OCI-LY1 (cell line): ENCODE results near the gene RNGTT.
"Not testable (repeated sequence)": the region's sequence is repeated elsewhere in the genome, so short reads cannot be mapped to it uniquely, and the experiment has no call there.

ENCODE experiments used
- H2AFZ ChIP-seq: fragments of 200-600 bp; sonication (generic), shearing (Covaris generic); 2 replicates; pipeline ENCODE4 v1.6.0; 2014; ENCODE audit warnings: antibody characterized with exemption, mild to moderate bottlenecking, low read length
- H3F3A ChIP-seq: fragments of 200-600 bp; sonication (generic), shearing (Covaris generic); 2 replicates; pipeline ENCODE4 v1.6.0; 2014; ENCODE audit warnings: mild to moderate bottlenecking, antibody characterized with exemption, low read length, moderate library complexity; ENCODE audit not compliant: insufficient read depth
- H3K27ac ChIP-seq: fragments of 200-600 bp; sonication (generic); 2 replicates; pipeline ENCODE4 v1.5.1; 2014; ENCODE audit warnings: low read length, mixed run types, mild to moderate bottlenecking, low read depth; ENCODE audit not compliant: poor library complexity, severe bottlenecking
- H3K27me3 ChIP-seq: fragments of 200-600 bp; sonication (generic); 2 replicates; pipeline ENCODE4 v1.6.0; 2014; ENCODE audit warnings: antibody characterized with exemption, mild to moderate bottlenecking, low read length, moderate library complexity; ENCODE audit not compliant: insufficient read depth
- H3K36me3 ChIP-seq: fragments of 200-600 bp; sonication (generic); 2 replicates; pipeline ENCODE4 v1.6.1; 2014; ENCODE audit warnings: mild to moderate bottlenecking, antibody characterized with exemption, low read length, moderate library complexity, mixed read lengths; ENCODE audit not compliant: insufficient read depth
- H3K4me1 ChIP-seq: fragments of 200-600 bp; sonication (generic); 2 replicates; pipeline ENCODE4 v1.5.1; 2014; ENCODE audit warnings: mild to moderate bottlenecking, low read length, moderate library complexity; ENCODE audit not compliant: insufficient read depth, severe bottlenecking
- H3K4me2 ChIP-seq: fragments of 200-600 bp; sonication (generic), shearing (Covaris generic); 2 replicates; pipeline ENCODE4 v1.6.1; 2014; ENCODE audit warnings: low read length
- H3K4me3 ChIP-seq: fragments of 200-600 bp; sonication (generic); 2 replicates; pipeline ENCODE4 v1.5.1; 2014; ENCODE audit warnings: low read length, low read depth, mild to moderate bottlenecking, mixed read lengths; ENCODE audit not compliant: poor library complexity, severe bottlenecking
- H3K79me2 ChIP-seq: fragments of 200-600 bp; shearing (Covaris generic); 2 replicates; pipeline ENCODE4 v1.6.1; 2016; ENCODE audit warnings: mixed run types, low read length, mixed read lengths; ENCODE audit not compliant: insufficient read depth
- H3K9ac ChIP-seq: fragments of 200-600 bp; sonication (generic), shearing (Covaris generic); 2 replicates; pipeline ENCODE4 v1.6.1; 2014; ENCODE audit warnings: mild to moderate bottlenecking, low read length, mixed read lengths
- H3K9me2 ChIP-seq: fragments of 200-600 bp; sonication (generic), shearing (Covaris generic); 2 replicates; pipeline ENCODE4 v1.6.1; 2014; ENCODE audit warnings: low read depth, mild to moderate bottlenecking, low read length, mixed read lengths
- H3K9me3 ChIP-seq: fragments of 200-600 bp; shearing (Covaris generic); 2 replicates; pipeline ENCODE4 v1.6.1; 2014; ENCODE audit warnings: low read length, mixed read lengths
- H4K20me1 ChIP-seq: fragments of 200-600 bp; sonication (generic), shearing (Covaris generic); 2 replicates; pipeline ENCODE4 v1.6.0; 2016; ENCODE audit warnings: mild to moderate bottlenecking, low read length; ENCODE audit not compliant: insufficient read depth
- EZH2 ChIP-seq: fragments of 200-600 bp; sonication (generic), shearing (Covaris generic); IDR thresholded peaks from 2 replicates; pipeline ENCODE4 v1.8.0; 2017; ENCODE audit warnings: borderline replicate concordance, mixed run types, mild to moderate bottlenecking, antibody characterized with exemption, low read length, moderate library complexity, mixed read lengths
- TF ChIP-seq, protein P1 (sequence below): fragments of 200-600 bp; sonication (generic), shearing (Covaris generic); IDR thresholded peaks from 2 replicates; pipeline ENCODE4 v1.5.1; 2017; ENCODE audit warnings: mild to moderate bottlenecking, antibody characterized with exemption, low read length, moderate library complexity, mixed read lengths

The RNGTT gene

DNA sequence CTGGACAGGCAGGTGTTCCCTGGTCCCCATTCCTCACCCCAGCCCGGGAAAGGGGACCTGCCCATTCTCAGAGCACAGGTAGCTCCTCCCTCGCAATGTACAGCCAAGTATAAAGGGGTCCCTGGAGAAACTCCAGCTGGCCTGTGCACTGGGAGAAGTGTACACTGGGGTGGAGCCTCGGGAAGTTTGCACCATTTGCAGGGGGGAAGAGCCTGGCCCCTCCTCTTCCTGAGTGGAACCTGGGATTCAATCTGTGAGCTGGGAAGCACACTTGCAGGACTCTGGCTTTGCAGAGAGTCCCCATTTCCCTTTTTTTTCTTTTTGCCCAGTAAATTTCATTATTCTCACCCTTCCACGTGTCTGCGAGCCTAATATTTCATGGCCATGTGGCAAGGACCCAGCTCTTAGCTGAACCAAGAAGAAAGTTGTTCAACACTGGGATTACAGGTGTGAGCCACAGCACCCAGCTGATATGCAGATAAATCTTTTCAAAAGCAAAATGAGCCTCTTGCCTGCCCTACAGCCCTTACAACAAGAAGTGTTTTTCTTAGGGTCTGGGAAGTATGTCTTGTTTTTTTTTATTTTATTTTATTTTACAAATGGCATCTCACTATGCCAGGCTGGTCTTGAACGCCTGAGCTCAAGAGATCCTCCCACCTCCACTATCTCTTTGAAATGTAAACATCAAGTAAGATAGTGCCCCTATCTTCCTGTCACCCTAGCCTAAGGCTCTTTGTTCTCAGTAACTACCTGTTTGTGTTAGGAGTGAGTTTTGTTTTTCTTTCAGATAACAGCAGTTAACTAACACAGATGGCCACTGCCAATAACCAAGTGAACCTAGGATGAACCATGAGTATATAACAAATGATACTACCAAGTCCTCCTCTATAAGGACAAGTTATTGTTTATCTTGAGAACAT is 9.3 kb upstream of the RNGTT start:
- TF ChIP-seq EZH2 = no peak
- TF ChIP-seq, protein P1, sequence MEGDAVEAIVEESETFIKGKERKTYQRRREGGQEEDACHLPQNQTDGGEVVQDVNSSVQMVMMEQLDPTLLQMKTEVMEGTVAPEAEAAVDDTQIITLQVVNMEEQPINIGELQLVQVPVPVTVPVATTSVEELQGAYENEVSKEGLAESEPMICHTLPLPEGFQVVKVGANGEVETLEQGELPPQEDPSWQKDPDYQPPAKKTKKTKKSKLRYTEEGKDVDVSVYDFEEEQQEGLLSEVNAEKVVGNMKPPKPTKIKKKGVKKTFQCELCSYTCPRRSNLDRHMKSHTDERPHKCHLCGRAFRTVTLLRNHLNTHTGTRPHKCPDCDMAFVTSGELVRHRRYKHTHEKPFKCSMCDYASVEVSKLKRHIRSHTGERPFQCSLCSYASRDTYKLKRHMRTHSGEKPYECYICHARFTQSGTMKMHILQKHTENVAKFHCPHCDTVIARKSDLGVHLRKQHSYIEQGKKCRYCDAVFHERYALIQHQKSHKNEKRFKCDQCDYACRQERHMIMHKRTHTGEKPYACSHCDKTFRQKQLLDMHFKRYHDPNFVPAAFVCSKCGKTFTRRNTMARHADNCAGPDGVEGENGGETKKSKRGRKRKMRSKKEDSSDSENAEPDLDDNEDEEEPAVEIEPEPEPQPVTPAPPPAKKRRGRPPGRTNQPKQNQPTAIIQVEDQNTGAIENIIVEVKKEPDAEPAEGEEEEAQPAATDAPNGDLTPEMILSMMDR = no peak
- Histone ChIP-seq H3K9me3 (no peaks in the 10 kb centered on the region), H3K9me2 (no peaks in the 10 kb centered on the region), H3K4me1 (no peaks in the 10 kb centered on the region), H3K4me2 (no peak overlapping the region), H3K27me3 (no peaks in the 10 kb centered on the region), H3K27ac (no peak overlapping the region), H2AFZ (no peak overlapping the region), H3K9ac (no peak overlapping the region), H3K79me2 (no peaks in the 10 kb centered on the region), H3K36me3 (no peaks in the 10 kb centered on the region), H4K20me1 (no peaks in the 10 kb centered on the region), H3K4me3 (no peak overlapping the region), H3F3A (no peaks in the 10 kb centered on the region)

DNA sequence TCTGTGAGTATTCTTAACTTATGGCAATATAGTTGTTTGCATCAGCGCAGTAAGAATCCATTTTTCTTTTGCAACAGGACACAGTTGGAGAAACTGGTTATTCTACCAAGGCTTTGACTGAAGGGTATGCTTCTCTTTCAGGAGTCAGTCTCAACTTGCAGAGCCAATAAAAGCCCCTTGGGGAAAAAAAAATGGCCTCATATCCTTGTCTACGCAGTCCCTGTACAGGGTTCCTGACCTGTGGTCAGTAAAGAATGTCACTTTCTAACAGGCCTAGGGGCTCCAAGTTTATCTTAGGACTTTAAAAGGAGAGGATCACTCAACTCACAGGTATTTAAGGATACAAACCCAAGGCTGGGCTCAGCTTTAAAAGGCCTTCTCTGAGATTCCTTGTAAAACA is 6.9 kb upstream of the RNGTT start:
- no peaks in the 10 kb centered on the region for H3F3A ChIP-seq
- no peak overlapping the region for H3K4me2 ChIP-seq
- no peak overlapping the region for H3K27ac ChIP-seq
- H2AFZ ChIP-seq = no peak overlapping the region
- no peaks in the 10 kb centered on the region for H3K79me2 ChIP-seq
- H3K9me2 ChIP-seq = no peaks in the 10 kb centered on the region
- no peaks in the 10 kb centered on the region for H3K4me1 ChIP-seq
- H3K36me3 ChIP-seq = no peaks in the 10 kb centered on the region
- H3K9me3 ChIP-seq = no peaks in the 10 kb centered on the region
- TF ChIP-seq, protein P1 = no peak
- no peak for TF ChIP-seq EZH2
- no peak overlapping the region for H3K9ac ChIP-seq
- H4K20me1 ChIP-seq = no peaks in the 10 kb centered on the region
- no peak overlapping the region for H3K4me3 ChIP-seq
- H3K27me3 ChIP-seq = no peaks in the 10 kb centered on the region

DNA sequence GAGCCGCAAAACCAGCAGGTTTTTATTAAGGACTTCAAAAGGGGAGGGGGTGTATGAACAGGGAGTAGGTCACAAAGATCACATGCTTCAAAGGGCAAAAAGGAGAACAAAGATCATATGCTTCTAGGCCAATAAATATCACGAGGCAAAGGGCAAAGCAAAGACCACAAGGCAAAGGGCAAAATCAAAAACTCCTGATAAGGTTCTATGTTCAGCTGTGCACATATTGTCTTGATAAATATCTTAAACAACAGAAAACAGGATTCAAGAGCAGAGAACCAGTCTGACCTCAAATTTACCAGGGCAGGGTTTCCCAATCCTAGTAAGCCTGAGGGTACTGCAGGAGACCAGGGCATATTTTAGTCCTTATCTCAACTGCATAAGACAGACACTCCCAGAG is 5.8 kb upstream of the RNGTT start:
- not testable (repeated sequence) for H3K4me3 ChIP-seq, H2AFZ ChIP-seq, H3K4me1 ChIP-seq, H3K79me2 ChIP-seq, H3K9me2 ChIP-seq, H3K36me3 ChIP-seq, H4K20me1 ChIP-seq, H3K9me3 ChIP-seq, H3K27ac ChIP-seq, H3K4me2 ChIP-seq, H3K9ac ChIP-seq, H3K27me3 ChIP-seq, H3F3A ChIP-seq

DNA sequence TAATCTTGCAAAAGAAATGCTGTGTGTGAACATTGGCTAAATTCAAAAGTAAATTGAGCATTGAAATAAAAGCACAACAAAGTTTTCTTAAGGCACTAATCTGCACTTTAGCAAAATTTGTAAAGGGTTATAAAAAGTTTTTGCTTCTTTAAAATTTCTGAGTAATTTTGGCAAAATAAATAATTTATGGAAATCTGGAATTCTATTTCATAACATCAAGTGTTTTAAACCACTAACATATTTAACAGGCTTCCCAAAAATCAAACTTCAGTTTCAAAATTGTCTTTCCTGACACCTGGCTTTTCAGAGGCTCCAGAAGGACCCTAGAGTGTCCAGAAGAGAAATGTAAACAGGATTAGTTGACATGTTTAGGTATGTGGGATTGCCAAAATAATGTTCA is 4.5 kb upstream of the RNGTT start:
- H3K36me3 ChIP-seq = no peaks in the 10 kb centered on the region
- no peak overlapping the region for H3K4me3 ChIP-seq
- no peak overlapping the region for H2AFZ ChIP-seq
- peaks cover 12% of the 10 kb centered on the region for H3K4me1 ChIP-seq
- H4K20me1 ChIP-seq = no peaks in the 10 kb centered on the region
- H3K79me2 ChIP-seq = peaks cover 3% of the 10 kb centered on the region
- TF ChIP-seq EZH2 = no peak
- TF ChIP-seq, protein P1 = no peak
- no peaks in the 10 kb centered on the region for H3K9me3 ChIP-seq
- H3F3A ChIP-seq = no peaks in the 10 kb centered on the region
- no peaks in the 10 kb centered on the region for H3K27me3 ChIP-seq
- no peaks in the 10 kb centered on the region for H3K9me2 ChIP-seq
- H3K4me2 ChIP-seq = no peak overlapping the region
- H3K9ac ChIP-seq = no peak overlapping the region
- H3K27ac ChIP-seq = no peak overlapping the region
